ENCODE measurements around the gene PVRIG.

- no peak for TF ChIP-seq POLR2A (IDR thresholded peaks at IDR 0.05; ENCODE audit: low read length)
- TF ChIP-seq GATA1 (IDR thresholded peaks at IDR 0.05; ENCODE audit: low read depth, low read length) = no peak
Measured at GRCh38 chr7:100210805-100211204, 8.9 kb upstream of the PVRIG start.
